Stomach smooth muscle (tissue), 2 donors: ENCODE results near the gene SH3BP5.
A peak's percentile ranks its signal among the peaks of the same experiment; 100 is the strongest.

ENCODE experiments used
- H3K27ac ChIP-seq: one replicate; pipeline ENCODE4 v1.7.0; 2013; ENCODE audit warnings: mild to moderate bottlenecking, low read length, inconsistent platforms
- H3K27me3 ChIP-seq, 2 donors: one replicate each; pipeline ENCODE4 v1.7.0; 2013; ENCODE audit warnings: low read length in 2 of 2; ENCODE audit not compliant: insufficient read depth in 2 of 2, control insufficient read depth in 1 of 2
- H3K36me3 ChIP-seq, 2 donors: one replicate each; pipeline ENCODE4 v1.7.0; 2013; ENCODE audit warnings: low read length in 2 of 2; ENCODE audit not compliant: control insufficient read depth in 2 of 2, insufficient read depth in 2 of 2
- H3K4me1 ChIP-seq: one replicate; pipeline ENCODE4 v1.7.0; 2013; ENCODE audit warnings: low read length; ENCODE audit not compliant: control insufficient read depth, insufficient read depth
- H3K4me3 ChIP-seq, 2 donors: one replicate each; pipeline ENCODE4 v1.7.0; 2013; ENCODE audit warnings: low read length in 2 of 2
- H3K9ac ChIP-seq, 2 donors: one replicate each; pipeline ENCODE4 v1.7.0; 2013; ENCODE audit warnings: low read length in 2 of 2, mild to moderate bottlenecking in 1 of 2
- H3K9me3 ChIP-seq, 2 donors: one replicate each; pipeline ENCODE4 v1.7.0; 2013; ENCODE audit warnings: low read length in 2 of 2; ENCODE audit not compliant: control insufficient read depth in 2 of 2
- donor health status: healthy.
- donor health status: Pancreatic carcinoma.

SH3BP5 gene

GRCh38 chr3:15333099-15333955 lies 941 bp upstream of the SH3BP5 start:
- Histone ChIP-seq H3K36me3 (no peaks in the 10 kb centered on the region), H3K9me3 (no peaks in the 10 kb centered on the region), H3K27ac (no peak overlapping the region), H3K27me3 (no peaks in the 10 kb centered on the region), H3K4me3 (peak overlapping the region; percentile 75 to 88), H3K9ac (peak overlapping the region in 1 of 2 donors; percentile 81), H3K4me1 (peaks cover 20% of the 10 kb centered on the region)

- no peaks in the 10 kb centered on the region for H3K27me3 ChIP-seq
- no peaks in the 10 kb centered on the region for H3K9me3 ChIP-seq
- peak overlapping the region; percentile 75 to 88 for H3K4me3 ChIP-seq
- H3K4me1 ChIP-seq, result peaks cover 25% of the 10 kb centered on the region
- no peaks in the 10 kb centered on the region for H3K36me3 ChIP-seq
- H3K27ac ChIP-seq, result peak overlapping the region; percentile 58
- H3K9ac ChIP-seq, result peak overlapping the region; percentile 69 to 81
These were observed 581 bp downstream of the SH3BP5 start for GRCh38 chr3:15331606-15332404.

- Histone ChIP-seq H3K4me1 (peaks cover 25% of the 10 kb centered on the region), H3K36me3 (no peaks in the 10 kb centered on the region), H3K27me3 (no peaks in the 10 kb centered on the region), H3K4me3 (peak overlapping the region; percentile 75 to 88), H3K9me3 (no peaks in the 10 kb centered on the region), H3K27ac (no peak overlapping the region), H3K9ac (peak overlapping the region in 1 of 2 donors; percentile 81)
These were observed 1.2 kb downstream of the SH3BP5 start for GRCh38 chr3:15331072-15331605.

- H3K27ac ChIP-seq, result peak overlapping the region; percentile 19
- H3K9ac ChIP-seq, result no peak overlapping the region
- no peaks in the 10 kb centered on the region for H3K36me3 ChIP-seq
- peaks cover 30% of the 10 kb centered on the region for H3K4me1 ChIP-seq
- H3K9me3 ChIP-seq, result no peaks in the 10 kb centered on the region
- H3K4me3 ChIP-seq, result peak overlapping the region in 1 of 2 donors; percentile 21
- no peaks in the 10 kb centered on the region for H3K27me3 ChIP-seq
These were observed 2.3 kb downstream of the SH3BP5 start for GRCh38 chr3:15330031-15330596.

GRCh38 chr3:15329046-15330005 lies 3.1 kb downstream of the SH3BP5 start:
- H3K9me3 ChIP-seq, result no peaks in the 10 kb centered on the region
- H3K27me3 ChIP-seq, result no peaks in the 10 kb centered on the region
- H3K4me3 ChIP-seq, result no peak overlapping the region
- H3K36me3 ChIP-seq, result no peaks in the 10 kb centered on the region
- peaks cover 36% of the 10 kb centered on the region for H3K4me1 ChIP-seq
- H3K27ac ChIP-seq, result no peak overlapping the region
- H3K9ac ChIP-seq, result no peak overlapping the region

- H3K4me1 ChIP-seq, result peaks cover 45% of the 10 kb centered on the region
- no peaks in the 10 kb centered on the region for H3K36me3 ChIP-seq
- H3K9ac ChIP-seq, result no peak overlapping the region
- no peaks in the 10 kb centered on the region for H3K9me3 ChIP-seq
- no peak overlapping the region for H3K27ac ChIP-seq
- H3K27me3 ChIP-seq, result no peaks in the 10 kb centered on the region
- no peak overlapping the region for H3K4me3 ChIP-seq
These were observed 4.4 kb downstream of the SH3BP5 start for GRCh38 chr3:15327941-15328340.

GRCh38 chr3:15326673-15327072 lies 5.7 kb downstream of the SH3BP5 start:
- Histone ChIP-seq H3K9ac (no peak overlapping the region), H3K4me3 (no peak overlapping the region), H3K36me3 (no peaks in the 10 kb centered on the region), H3K4me1 (peaks cover 36% of the 10 kb centered on the region), H3K9me3 (no peaks in the 10 kb centered on the region), H3K27me3 (no peaks in the 10 kb centered on the region), H3K27ac (no peak overlapping the region)

GRCh38 chr3:15326037-15326436 lies 6.3 kb downstream of the SH3BP5 start:
- no peaks in the 10 kb centered on the region for H3K36me3 ChIP-seq
- peaks cover 32% of the 10 kb centered on the region for H3K4me1 ChIP-seq
- H3K27me3 ChIP-seq, result no peaks in the 10 kb centered on the region
- no peaks in the 10 kb centered on the region for H3K9me3 ChIP-seq
- H3K27ac ChIP-seq, result no peak overlapping the region
- H3K9ac ChIP-seq, result no peak overlapping the region
- H3K4me3 ChIP-seq, result no peak overlapping the region

- Histone ChIP-seq H3K4me1 (peaks cover 32% of the 10 kb centered on the region), H3K27ac (no peak overlapping the region), H3K9me3 (no peaks in the 10 kb centered on the region), H3K36me3 (no peaks in the 10 kb centered on the region), H3K27me3 (no peaks in the 10 kb centered on the region), H3K4me3 (no peak overlapping the region), H3K9ac (no peak overlapping the region)
These were observed 7.2 kb downstream of the SH3BP5 start for GRCh38 chr3:15325228-15325627.

GRCh38 chr3:15324379-15324808 lies 8.0 kb downstream of the SH3BP5 start:
- peaks cover 27% of the 10 kb centered on the region for H3K4me1 ChIP-seq
- no peak overlapping the region for H3K9ac ChIP-seq
- H3K4me3 ChIP-seq, result no peak overlapping the region
- no peaks in the 10 kb centered on the region for H3K27me3 ChIP-seq
- H3K36me3 ChIP-seq, result no peaks in the 10 kb centered on the region
- no peak overlapping the region for H3K27ac ChIP-seq
- no peaks in the 10 kb centered on the region for H3K9me3 ChIP-seq
